ENCODE data around the gene PAX3.

The PAX3 gene

DNA sequence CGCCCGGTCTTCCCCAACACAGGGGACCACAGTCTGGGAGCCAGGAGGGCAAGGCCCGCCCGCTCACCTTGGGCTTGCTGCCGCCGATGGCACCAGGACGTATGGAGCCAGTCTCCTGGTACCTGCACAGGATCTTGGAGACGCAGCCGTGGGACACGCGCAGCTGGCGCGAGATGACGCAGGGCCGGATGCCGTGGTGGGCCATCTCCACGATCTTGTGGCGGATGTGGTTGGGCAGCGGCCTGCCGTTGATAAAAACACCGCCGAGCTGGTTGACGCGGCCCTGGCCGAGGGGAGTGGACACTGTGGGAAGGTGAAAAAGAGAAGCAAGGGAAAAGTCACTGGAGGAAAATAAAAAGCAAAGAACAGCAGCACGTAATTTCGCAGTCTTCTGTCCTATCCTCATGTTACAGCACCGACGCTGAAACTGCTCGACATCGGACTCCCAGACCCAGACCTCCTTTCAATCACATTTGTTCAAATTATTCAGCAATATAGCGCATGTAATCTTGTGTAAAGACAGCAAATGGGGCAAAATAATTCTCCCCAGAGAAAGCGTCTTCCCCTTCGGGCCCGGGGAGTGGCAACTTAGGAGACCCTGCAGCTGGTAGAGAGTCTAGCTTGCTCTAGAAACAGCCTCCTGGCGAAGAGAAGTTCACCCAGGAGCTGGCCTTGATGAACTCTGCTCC is 1.7 kb downstream of the PAX3 start:
- DNase-seq (ENCODE audit: low read depth), result no peak

DNA sequence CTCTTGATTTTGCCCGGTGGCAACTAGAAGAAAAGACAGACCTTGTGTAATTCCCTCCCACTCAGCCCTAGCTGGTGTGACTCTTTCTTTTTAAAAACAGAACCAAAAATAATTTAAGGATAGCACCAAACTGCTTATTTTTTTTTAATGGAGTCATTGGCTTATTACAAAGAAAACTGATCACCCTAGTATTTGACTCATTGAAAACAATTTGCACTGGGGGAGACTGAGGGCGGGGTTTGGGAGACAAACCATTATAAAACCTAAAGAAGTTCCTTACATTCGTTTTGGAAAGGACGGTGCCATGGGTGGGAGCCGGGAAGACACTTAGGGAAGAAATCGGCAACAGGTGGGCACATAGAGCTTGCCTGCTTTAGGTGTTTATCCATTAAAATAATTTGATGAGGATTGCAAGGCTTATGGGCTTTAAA is 2.5 kb downstream of the PAX3 start:
- DNase-seq (ENCODE audit: low read depth), result no peak

DNA sequence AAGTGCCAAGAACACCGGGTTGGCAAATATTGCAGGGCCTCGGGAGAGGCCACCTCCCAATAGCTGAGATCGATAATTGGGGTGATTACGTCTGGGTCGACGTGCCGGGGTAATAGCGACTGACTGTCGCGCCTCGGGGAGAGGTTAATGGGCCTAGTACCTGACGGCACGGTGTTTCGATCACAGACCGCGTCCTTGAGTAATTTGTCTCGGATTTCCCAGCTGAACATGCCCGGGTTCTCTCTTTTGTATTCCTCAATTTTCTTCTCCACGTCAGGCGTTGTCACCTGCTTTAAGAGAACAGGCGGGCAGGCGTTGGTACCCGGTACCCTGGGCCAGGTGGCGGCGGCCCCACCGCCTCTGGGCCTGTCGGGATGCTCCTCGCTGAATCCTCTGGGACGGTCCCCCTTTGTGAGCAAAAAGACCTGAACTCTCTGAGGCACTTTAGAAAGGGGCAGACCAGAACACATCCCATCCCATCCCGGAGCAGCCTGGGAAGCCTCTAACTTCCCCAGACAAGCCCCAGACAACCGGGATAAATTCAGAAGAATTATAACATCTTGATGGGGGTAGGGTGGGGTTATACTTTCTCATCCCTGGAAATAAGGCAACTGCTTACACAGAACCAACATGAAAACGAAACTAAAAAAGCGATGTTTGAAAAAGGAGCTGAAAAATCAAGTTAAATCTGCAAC is 3.3 kb downstream of the PAX3 start:
- no peak for DNase-seq (ENCODE audit: low read depth)

DNA sequence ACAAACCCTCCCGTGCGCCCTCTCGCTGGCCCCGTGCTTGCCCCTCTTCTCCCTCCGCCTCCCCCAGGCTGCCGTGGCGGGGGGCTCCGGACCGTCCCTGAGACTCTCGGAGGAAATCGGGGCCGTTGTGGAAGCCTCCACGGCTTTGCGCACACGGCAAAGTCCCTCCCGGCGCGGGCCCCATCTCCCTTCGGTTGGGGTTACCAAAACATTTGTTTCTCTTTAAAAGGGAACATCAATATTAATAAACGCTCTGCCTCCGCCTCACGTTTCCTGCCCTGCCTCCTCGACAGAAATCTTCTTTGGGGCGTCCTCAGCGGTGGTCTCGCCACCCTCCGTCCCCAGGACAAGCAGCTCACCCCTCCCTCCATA is 3.8 kb downstream of the PAX3 start:
- DNase-seq (ENCODE audit: low read depth), result no peak

DNA sequence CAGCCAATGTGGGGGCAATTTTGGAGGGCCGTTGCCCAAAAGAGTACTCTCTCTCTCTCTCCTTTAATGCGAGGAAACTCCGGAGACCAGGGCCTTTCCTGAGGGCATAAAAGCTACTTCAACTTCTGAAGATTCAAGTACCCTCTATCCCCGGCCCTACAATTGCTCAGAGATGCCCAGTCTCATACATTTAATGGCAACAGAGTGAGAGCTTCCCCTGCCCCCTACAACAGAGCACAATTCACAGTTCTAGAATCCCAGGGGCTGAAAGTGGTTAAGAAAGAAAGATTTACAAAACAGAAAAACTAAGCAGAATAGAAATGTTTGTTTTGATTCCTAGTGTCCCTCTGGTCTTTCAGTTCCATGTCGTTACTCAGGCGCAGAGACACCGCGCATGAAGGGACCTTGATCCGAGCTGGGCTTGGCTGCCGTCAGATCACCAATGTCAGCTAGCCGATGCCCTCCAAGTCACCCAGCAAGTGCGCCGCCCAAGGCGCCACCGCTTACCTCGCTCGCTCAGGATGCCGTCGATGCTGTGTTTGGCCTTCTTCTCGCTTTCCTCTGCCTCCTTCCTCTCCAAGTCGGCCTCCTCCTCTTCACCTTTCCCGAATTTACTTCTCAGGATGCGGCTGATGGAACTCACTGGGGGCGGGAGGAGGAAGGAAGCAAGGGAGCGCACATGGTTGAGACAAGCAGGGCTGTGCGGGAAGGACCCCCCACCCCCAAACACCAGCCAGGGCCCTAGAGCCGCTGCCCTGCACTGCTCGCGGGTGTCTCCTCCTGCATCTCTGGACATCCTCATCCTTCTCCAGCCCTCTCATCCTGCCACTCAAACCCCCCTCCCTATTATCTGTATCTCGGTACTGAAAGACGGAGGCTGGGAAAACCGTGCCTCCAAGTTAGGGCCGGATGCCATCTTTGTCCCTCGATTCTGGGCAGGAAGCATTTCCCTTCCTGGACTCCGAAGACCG is 4.9 kb downstream of the PAX3 start:
- DNase-seq (ENCODE audit: low read depth), result no peak

DNA sequence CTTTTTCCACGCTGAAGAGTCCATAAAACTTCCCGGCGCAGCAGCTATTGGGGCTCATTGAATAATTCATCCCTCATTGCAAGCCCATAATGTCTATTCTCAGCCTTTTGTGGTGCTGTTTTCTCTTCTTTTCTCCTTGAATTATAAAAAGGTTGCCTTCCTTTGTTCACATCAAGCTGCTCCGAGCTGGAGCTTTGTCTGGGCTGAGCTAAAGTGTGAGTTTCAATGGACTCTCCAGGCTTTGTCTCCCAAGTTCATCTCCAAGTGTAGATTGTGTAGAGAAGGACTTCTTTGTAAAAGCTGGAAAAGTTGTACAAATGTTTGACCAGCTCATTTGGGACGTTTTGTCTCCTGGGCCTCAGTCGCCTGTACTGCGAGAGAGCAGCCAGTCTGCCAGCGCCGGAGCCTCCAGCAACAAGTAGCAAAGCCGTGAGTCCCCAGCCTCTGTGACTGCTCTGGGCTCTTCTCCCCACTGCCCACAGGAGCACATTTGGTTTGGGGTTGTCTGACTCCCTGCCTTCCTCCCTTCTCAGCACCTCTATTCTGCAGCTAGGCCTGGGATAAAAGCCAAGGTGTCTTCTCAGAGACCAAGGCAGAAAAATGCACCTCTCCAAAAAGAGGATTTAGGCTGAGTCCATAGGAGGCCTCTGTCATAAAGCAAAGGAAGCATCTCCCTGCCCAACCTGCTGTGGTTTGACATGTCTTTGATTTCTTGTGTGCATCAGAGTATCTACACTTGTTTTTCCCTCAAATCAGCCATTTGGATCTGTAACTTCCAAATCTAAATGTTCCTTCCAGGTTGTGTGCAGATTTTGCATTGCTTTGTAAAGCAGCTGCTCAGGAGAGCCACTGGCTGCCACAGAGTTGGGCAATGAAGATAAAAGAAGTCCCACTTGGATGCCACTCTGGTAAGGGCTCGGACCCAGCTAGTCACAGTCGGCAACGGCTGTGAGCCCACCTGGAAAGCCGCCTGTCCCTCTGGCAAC is 6.4 kb downstream of the PAX3 start:
- no peak for DNase-seq (ENCODE audit: low read depth)

DNA sequence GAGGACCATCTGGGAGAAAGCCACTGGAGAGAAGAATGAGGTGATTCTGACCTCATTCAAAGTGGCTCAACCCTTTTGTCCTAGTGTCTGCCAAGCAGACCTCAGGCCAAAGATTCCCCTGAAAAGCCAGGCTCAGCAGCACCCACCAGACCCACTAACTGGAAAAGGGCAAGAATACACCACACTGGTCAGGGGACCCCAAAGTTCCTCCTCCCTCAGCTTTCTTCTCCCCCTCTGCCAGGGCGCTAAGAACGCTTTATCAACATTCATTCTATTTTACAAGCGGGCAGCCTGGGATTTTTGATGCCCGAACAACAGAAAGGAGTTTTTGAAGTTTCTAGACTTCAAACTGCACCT is 7.3 kb downstream of the PAX3 start:
- DNase-seq (ENCODE audit: low read depth), result no peak

DNA sequence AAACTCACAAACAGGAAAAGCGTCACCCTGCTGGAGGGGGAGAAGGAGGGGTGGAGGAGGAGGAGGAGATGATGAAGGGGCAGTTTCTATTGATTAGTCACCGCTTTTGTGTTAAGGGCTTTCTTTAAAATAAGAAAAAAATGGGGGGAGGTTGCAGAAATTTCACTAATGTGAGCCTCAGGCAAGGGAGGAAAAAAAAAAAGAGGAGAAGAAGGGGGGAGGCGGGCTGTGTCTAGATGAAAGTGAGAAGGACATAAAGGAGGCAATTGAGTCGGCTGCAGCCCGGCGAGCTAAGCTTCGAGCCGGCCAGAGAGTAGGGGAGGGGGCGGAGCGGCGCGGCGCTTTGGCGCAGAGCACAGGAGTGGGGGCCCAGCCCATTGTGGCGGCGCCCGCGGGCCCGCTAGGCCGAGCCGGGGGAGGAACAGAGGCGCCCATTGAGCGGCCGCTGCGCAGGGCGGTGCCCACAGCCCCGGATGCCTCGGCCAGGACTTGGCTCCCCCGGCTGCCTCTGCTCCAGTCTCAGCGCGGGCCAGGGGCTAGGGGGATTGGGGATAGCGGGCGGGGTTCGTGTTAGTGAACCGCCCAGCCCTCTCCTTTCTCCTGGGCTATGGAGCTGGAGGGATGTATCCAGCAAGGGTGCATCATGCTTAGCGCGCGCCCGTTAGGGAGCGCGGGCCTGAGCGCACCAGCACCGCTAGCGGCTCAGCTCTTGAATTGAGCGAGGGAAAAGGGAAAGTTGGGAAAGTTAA is 7.9 kb downstream of the PAX3 start:
- DNase-seq (ENCODE audit: low read depth), result no peak

DNA sequence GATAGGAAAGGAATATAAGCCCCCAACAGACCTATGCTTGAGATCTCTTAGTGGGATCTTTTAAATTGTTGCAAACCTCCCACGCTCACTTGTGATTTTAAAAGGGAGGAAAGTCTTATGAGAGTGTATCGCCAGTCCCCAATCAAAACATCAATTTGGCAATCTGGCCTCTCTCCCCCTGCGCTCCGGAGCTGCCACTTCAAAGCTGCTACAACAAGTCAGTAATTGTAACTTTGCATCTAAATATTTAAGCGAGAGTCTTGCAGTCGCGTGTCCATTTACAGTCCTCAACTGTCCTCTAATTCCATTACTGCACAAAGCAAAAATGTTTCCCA is 8.4 kb downstream of the PAX3 start:
- DNase-seq (ENCODE audit: low read depth), result no peak

DNA sequence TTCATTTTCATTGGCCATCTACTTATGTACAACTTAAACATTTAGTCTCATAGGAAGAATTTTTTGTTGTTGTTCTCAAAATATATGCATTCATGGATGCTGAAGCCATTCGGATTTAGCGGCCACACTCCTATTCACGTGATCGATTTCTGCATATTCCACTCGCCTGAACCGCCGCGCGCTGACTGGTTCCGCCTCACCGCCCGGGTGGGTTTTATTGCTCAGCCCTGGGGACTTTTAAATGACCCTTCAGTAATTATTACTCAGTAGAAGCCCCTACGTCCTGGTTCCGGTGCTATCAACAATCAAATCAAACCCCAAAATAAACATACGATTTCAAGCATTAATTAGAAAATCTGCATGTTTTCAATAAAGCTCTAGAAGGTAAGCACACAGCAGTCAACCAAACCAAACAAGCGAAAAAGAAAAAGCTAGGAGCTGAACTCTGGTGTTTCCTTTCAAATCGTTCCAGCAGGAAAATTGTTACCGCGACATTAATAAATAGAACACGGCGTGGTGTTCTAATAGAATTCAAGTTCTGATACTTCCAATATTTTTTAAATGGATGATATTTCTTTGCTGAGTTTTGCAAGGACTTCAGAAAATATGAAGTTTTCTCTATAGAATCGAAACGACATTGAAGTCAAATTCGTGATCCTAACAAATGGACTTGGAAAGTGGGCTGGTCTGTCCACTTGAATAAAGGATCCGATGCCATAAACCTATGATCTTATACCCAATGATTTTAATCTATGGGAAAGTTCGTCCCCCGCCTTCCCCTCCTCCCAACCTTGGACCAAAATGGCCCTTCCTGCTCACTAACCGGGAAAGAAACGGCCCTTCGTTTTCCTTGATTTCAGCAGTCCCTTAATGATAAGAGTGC is 9.3 kb downstream of the PAX3 start:
- no peak for DNase-seq (ENCODE audit: low read depth)

DNA sequence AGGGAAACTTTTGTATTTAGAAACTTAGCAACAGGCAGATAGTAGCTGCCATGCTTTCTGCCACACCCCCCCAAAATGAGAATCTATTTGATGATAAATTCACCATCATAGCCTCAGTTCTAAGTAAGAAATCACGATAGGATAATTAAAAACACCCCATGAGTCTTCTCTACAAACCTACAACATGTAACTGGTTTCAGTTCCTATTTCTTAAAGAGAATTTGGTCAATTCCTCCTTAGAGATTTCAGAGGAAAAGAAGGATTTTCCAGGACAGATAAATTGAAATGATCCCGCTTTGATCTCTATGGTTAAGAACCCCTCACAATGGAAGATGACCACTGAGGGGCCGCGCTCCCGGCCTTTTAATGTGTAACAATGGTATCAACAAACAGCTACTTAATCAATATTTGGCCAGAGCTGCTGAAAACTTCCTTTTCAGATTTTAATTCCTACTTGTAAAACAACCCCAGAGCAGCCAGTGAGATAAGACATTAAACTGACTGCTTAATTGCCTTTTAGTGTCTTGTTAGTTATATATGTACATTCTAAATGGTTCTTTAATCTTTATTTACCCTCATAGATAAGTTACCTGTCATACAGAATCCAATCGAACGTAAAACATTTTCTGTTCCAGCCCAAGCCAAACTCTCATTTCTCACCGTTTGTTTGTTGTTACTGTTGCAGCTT is 10.1 kb downstream of the PAX3 start:
- no peak for DNase-seq (ENCODE audit: low read depth)

DNA sequence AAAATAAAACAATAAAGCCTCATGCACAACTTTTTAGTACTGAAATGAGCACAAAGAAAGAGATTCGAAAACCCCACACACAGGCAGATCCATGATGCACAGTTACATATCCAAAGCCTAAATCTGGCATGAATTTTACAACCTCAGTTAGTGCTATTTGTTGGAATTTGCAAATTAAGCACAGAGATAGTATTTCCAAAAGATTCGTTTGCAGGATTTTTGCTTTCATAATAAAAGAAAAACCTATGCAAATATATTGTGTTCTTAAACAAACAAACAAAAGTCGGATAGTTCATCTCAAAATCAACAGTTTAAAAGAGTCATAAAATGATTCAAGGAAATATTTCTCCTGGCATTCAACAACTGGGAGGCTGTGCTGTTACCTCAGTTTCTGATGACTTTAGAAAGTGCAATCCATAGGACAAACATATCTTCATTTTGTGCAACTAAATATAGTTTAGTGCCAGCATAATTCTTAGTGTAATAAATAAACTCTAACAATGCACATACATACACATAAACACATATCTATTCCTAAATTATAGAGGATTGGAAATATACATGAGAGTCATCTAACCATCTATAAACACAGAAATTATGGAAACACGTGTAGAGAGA is 10.8 kb downstream of the PAX3 start:
- DNase-seq (ENCODE audit: low read depth), result no peak

DNA sequence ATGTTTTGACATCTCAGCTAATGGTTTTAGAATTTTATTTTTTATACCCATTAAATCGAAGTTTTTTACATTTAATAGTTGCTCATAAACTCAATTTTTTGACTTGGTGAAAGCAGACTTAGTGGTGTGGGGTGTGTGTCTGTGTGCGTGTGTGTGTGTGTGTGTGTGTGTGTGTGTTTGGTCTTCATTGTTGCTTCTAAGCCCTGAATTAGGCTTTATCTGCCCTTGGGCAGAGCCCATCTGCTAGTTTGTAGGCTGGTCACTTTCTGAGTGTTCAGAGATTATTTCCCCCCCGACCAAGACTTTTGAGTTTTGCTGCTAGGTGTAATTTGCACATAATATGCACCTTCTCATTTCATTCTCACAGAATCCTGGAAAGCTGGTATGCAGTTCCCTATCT is 14.3 kb downstream of the PAX3 start:
- no peak for DNase-seq (ENCODE audit: low read depth)

DNA sequence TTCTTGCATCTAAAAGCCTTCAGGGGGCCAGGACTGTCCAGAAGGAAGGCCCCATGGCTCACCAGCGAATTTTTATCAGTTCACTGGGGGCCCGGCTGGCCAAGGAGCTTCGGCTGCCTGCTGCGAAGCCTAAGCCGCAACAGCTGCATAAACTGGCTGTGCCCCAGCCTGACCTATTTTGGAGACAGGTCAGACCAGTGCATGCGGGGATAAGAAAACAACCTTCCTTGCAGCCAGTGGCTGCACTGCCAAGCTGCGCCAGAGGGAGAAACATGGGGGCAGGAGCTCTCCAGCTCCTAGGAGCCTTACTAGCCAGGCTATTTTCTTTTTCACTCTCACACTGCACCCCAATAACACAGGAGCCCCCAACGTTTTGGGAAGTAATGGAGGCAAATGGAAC is 15.2 kb downstream of the PAX3 start:
- DNase-seq (ENCODE audit: low read depth), result no peak

DNA sequence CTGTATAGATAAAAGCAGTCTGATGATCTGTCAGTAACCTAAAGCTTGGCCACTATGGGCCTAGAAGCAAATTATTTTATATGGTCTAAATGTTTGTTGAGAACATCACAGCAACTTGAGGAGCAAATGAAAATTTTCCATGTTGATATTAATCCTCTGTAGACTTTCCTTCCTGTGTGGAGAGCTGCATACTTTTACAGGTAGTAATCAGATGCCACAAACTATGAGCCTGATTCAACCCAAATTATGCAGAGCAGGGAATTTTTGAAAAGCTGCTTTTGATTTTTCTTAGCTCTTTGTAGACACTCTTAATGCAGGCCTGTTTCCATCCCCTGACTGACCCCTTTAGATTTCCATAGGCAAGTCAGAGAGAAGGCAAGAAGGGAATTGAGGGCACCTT is 17.3 kb downstream of the PAX3 start:
- no peak for DNase-seq (ENCODE audit: low read depth)

DNA sequence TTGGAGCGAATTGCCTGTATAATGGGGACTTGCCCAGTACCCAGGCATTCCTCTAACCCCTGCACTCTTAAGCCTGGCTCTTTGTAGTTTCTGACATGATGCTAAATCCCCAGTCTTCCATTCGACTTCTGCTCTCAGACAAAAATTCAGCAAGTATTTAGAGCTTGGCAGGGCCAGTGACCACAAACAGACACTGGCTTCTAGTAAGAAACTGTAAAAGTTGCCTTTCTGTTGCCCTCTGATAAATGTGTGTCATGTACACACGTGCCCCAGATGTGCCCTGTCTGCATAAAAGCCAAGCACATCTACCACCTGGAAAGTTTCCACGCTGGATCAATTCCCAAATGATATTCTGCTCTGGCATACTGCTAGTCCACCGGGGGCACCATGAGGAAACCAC is 18.0 kb downstream of the PAX3 start:
- DNase-seq (ENCODE audit: low read depth), result no peak

DNA sequence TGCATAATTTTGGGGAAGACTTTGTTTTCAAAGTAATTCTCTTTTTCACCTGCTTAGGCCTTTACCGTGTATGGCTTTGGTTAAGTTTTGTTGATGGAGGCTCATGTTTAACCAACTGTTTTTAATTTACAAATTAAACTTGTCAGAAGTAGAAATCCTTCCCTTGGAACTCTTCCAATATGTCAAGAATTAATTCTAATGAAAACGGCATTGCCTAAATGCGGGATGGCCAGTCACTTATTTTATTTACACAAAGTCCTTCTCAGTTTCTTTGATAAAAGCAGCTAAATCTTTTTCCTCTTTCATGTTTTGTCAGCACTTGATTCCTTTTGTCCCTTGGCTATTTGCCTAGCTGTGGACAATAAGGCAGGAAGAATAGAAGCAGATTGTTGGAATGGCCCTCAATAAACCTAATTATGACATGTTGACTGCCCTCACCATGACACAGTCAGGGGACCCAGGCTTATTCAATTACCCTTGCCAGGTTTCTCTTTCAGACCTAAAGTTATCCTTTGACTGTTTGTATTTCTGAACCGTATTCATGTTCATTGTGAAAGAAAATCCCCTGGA is 26.3 kb downstream of the PAX3 start:
- DNase-seq (ENCODE audit: low read depth), result no peak

DNA sequence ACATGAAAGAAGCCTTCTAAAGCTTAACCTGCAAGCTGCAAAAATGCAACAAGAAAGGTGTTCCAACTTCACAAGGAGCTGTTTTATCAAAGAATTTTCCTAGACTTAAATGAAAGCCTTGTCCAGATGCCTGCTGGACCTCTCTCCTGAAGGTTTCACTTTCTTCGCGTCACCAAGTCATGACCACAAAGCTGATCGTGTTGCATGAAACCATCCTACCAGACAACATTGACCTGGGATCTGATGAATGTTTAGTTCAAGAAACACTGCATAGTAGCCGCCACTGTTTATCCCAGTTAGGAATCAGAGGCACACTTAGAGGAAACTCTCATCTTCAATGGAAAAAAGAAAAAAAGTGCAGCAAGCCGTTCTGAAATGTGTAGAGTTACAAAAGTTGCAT is 26.9 kb downstream of the PAX3 start:
- no peak for DNase-seq (ENCODE audit: low read depth)

DNA sequence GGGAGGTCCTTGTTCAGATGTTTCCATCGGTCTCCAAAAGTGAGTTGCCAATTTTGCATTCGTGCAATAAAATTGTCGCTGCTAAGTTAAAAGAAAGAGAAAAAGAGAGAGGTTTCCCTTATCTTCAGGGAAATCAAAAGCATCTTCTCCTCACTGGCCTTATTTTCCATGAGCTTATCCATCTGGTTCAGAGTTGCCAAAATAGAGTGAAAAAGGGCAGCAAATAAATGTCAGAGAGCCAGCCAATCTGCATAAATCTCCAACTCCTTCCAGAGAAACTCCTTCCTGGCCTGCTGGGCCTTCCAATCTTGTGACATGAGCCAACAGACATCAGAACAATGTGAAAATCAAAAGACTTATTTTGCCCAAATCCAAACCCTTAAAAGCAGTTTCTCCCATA is 28.4 kb downstream of the PAX3 start:
- no peak for DNase-seq (ENCODE audit: low read depth)
